Liver (tissue), 9 donors: ENCODE results near the gene ARHGEF10L. TPM values are rescaled to one million over a fixed set of nuclear protein-coding genes. Genes with fewer than 3 reads are reported as not detected.
A peak's percentile ranks its signal among the peaks of the same experiment; 100 is the strongest.
"Not testable (repeated sequence)": the region's sequence is repeated elsewhere in the genome, so short reads cannot be mapped to it uniquely, and the experiment has no call there.

Experiments used
- DNase-seq: peaks from one replicate; pipeline ENCODE4 v3.0.0-alpha.2; 2017; ENCODE audit warnings: low spot score
- H3K27ac ChIP-seq, 2 donors: one replicate each; pipeline ENCODE4 v1.7.0; 2013; ENCODE audit warnings: inconsistent platforms in 2 of 2, low read length in 2 of 2, control low read depth in 1 of 2, low read depth in 1 of 2, mild to moderate bottlenecking in 1 of 2
- H3K27me3 ChIP-seq, 4 donors: one replicate each; pipeline versions ENCODE4 v1.6.1 to v1.7.0; 2013; ENCODE audit warnings: low read length in 3 of 4, inconsistent platforms in 1 of 4, mild to moderate bottlenecking in 1 of 4, moderate library complexity in 1 of 4; ENCODE audit not compliant: control insufficient read depth in 4 of 4, insufficient read depth in 4 of 4
- H3K36me3 ChIP-seq, 4 donors: one replicate each; pipeline versions ENCODE4 v1.6.1 to v1.7.0; 2013; ENCODE audit warnings: low read length in 3 of 4, mild to moderate bottlenecking in 3 of 4, low read depth in 1 of 4, moderate library complexity in 1 of 4; ENCODE audit not compliant: control insufficient read depth in 4 of 4, insufficient read depth in 3 of 4
- H3K4me1 ChIP-seq, 4 donors: one replicate each; pipeline versions ENCODE4 v1.6.1 to v1.7.0; 2013; ENCODE audit warnings: low read length in 3 of 4, mild to moderate bottlenecking in 3 of 4, moderate library complexity in 1 of 4; ENCODE audit not compliant: control insufficient read depth in 4 of 4, insufficient read depth in 4 of 4
- H3K4me3 ChIP-seq, 3 donors: one replicate each; pipeline versions ENCODE4 v1.6.1 to v1.7.0; 2013; ENCODE audit warnings: low read length in 3 of 3, control low read depth in 1 of 3, low read depth in 1 of 3, mild to moderate bottlenecking in 1 of 3
- H3K9ac ChIP-seq, 2 donors: one replicate each; pipeline ENCODE4 v1.7.0; 2013; ENCODE audit warnings: low read length in 2 of 2, mild to moderate bottlenecking in 2 of 2, moderate library complexity in 2 of 2, control low read depth in 1 of 2, low read depth in 1 of 2
- H3K9me3 ChIP-seq, 4 donors: one replicate each; pipeline versions ENCODE4 v1.6.1 to v1.7.0; 2013; ENCODE audit warnings: low read length in 3 of 4; ENCODE audit not compliant: control insufficient read depth in 4 of 4
- EGR1 ChIP-seq, 2 donors: IDR thresholded peaks; 2 replicates each; pipeline ENCODE4 v1.6.1; 2016 to 2018; ENCODE audit warnings: antibody characterized with exemption in 2 of 2, low read depth in 2 of 2
- FOXA2 ChIP-seq: IDR thresholded peaks from 2 replicates; pipeline ENCODE4 v1.6.1; 2016; ENCODE audit warnings: antibody characterized with exemption
- HNF4A ChIP-seq, 2 donors: conservative IDR thresholded peaks; 2 replicates each; pipeline ENCODE4 v1.6.1; 2016; ENCODE audit warnings: antibody characterized with exemption in 2 of 2, mild to moderate bottlenecking in 2 of 2
- HNF4G ChIP-seq: IDR thresholded peaks from 2 replicates; pipeline ENCODE4 v1.6.1; 2016; ENCODE audit warnings: antibody characterized with exemption
- JUND ChIP-seq, 2 donors: IDR thresholded peaks; 2 replicates each; pipeline ENCODE4 v1.6.1; 2016; ENCODE audit warnings: antibody characterized with exemption in 2 of 2
- NR2F2 ChIP-seq: IDR thresholded peaks from 2 replicates; pipeline ENCODE4 v1.6.1; 2016; ENCODE audit warnings: antibody characterized with exemption
- RAD21 ChIP-seq, 2 donors: IDR thresholded peaks; 2 replicates each; pipeline ENCODE4 v1.6.1; 2016; ENCODE audit warnings: antibody characterized with exemption in 2 of 2, mild to moderate bottlenecking in 2 of 2
- RXRA ChIP-seq, 2 donors: IDR thresholded peaks; 2 replicates each; pipeline ENCODE4 v1.6.1; 2017 to 2018; ENCODE audit warnings: antibody characterized with exemption in 2 of 2, mild to moderate bottlenecking in 1 of 2
- SP1 ChIP-seq: IDR thresholded peaks from 2 replicates; pipeline ENCODE4 v1.6.1; 2018; ENCODE audit warnings: antibody characterized with exemption, mild to moderate bottlenecking
- TAF1 ChIP-seq: conservative IDR thresholded peaks from 2 replicates; pipeline ENCODE4 v1.6.1; 2016; ENCODE audit warnings: antibody characterized with exemption, mild to moderate bottlenecking
- YY1 ChIP-seq: IDR thresholded peaks from 2 replicates; pipeline ENCODE4 v1.6.1; 2016; ENCODE audit warnings: antibody characterized with exemption, mild to moderate bottlenecking
- WGBS: extraction: QIAGEN DNeasy Blood & Tissue Kit; methylation state at CpG from one replicate; pipeline ENCODE4 v1.1.7; 2013; 5-methylcytosine and 5-hydroxymethylcytosine counted together
- polyA plus RNA-seq, 2 donors: library from polyadenylated mRNA; stranded (reverse) in 1 of 2; unstranded in 1 of 2; fragments of 200-250 nt in 1 of 2; fragments of >200 nt in 1 of 2; fragmentation: Nextera tagmentation in 1 of 2; extraction: Ambion mirVana in 1 of 2; gene quantifications; one replicate each; pipeline versions ENCODE4 v1.2.1 to v1.2.3, GENCODE V29; 2013 to 2015
- total RNA-seq, 2 donors: library from RNA; depleted of rRNA; stranded (reverse); fragments of >200 nt; gene quantifications; one replicate each; pipeline ENCODE4 v1.2.3, GENCODE V29; 2014
- TF ChIP-seq, protein P1 (sequence below): IDR thresholded peaks from 2 replicates; pipeline ENCODE4 v1.6.1; 2016; ENCODE audit warnings: antibody characterized with exemption
- TF ChIP-seq, protein P2 (sequence below): IDR thresholded peaks from 2 replicates; pipeline ENCODE4 v1.6.1; 2016; ENCODE audit warnings: antibody characterized with exemption
- TF ChIP-seq, protein P3 (sequence below): IDR thresholded peaks from 2 replicates; pipeline ENCODE4 v1.6.1; 2016; ENCODE audit warnings: antibody characterized with exemption
- donor health status: healthy.
- donor health status: healthy.
- donor health status: healthy.
- donor health status: healthy.
- donor health status: healthy.

ARHGEF10L gene, protein sequence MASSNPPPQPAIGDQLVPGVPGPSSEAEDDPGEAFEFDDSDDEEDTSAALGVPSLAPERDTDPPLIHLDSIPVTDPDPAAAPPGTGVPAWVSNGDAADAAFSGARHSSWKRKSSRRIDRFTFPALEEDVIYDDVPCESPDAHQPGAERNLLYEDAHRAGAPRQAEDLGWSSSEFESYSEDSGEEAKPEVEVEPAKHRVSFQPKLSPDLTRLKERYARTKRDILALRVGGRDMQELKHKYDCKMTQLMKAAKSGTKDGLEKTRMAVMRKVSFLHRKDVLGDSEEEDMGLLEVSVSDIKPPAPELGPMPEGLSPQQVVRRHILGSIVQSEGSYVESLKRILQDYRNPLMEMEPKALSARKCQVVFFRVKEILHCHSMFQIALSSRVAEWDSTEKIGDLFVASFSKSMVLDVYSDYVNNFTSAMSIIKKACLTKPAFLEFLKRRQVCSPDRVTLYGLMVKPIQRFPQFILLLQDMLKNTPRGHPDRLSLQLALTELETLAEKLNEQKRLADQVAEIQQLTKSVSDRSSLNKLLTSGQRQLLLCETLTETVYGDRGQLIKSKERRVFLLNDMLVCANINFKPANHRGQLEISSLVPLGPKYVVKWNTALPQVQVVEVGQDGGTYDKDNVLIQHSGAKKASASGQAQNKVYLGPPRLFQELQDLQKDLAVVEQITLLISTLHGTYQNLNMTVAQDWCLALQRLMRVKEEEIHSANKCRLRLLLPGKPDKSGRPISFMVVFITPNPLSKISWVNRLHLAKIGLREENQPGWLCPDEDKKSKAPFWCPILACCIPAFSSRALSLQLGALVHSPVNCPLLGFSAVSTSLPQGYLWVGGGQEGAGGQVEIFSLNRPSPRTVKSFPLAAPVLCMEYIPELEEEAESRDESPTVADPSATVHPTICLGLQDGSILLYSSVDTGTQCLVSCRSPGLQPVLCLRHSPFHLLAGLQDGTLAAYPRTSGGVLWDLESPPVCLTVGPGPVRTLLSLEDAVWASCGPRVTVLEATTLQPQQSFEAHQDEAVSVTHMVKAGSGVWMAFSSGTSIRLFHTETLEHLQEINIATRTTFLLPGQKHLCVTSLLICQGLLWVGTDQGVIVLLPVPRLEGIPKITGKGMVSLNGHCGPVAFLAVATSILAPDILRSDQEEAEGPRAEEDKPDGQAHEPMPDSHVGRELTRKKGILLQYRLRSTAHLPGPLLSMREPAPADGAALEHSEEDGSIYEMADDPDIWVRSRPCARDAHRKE (N-terminal part only)
- total RNA-seq (100 to 1,000 TPM in 1 of 2 donors, 10 to 100 TPM in 1; 26.3 to 169 TPM), polyA plus RNA-seq (10 to 100 TPM; 54.0 to 60.9 TPM)

DNA sequence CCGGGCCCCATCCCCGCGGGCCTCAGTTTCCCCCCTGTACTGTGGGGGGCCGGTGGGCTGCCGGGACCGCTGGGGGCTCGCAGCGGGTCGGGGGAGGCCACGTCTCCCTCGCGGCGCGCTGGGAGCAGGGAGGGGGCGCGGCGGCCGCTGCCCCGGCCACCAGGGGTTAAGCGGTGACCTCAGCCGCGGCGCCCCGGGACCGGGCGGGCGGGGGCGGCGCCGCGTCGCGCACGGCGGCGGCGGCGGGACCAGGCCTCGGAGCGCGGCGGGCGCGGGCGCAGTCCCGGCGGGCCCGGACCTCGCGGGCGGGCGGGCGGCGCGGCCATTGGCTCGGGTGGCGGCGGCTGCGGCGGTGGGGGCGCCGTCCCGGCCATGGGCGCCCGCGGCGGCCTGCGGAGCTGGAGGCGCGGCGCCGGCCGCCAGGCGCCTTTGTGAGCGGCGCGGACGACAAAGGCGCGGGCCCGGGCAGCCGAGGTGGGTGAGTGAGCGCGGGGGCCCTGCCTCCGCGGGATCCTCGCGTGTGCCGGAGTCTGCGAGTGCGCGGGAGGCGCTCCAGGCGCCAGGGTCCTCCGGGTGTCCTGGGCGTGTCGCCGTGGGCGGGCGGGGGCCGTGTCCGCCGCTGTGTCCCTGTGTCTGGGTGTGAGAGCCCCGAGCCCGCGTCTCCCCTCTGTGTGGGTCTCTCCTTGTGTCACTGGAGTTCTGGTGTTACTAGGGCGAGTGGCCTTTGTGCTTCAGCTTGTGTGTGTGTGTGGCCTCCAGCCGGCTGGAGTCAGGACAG, at the start of gene ARHGEF10L:
ARHGEF10L (plus strand) TSS at position 222 of the 778 bp plus-strand sequence. CDS start 40,898 bp downstream, outside the sequence.
- Histone ChIP-seq H3K27me3 (no peaks in the 10 kb centered on the region), H3K9me3 (no peaks in the 10 kb centered on the region), H3K36me3 (no peaks in the 10 kb centered on the region), H3K4me3 (peak within 1 kb of the TSS; percentile 73 to 94 (median 85)), H3K27ac (peak within 1 kb of the TSS; percentile 87 to 90), H3K9ac (peak within 1 kb of the TSS; percentile 50 to 77), H3K4me1 (peaks cover 6 to 27% (median 15%) of the 10 kb centered on the region in 4 donors)
- DNase-seq, result no peak
- whole genome bisulfite sequencing, result under 1% methylated on average over 108 of the region's 108 CpGs
- TF ChIP-seq EGR1 (IDR thresholded peaks at IDR 0.05; ENCODE audit: low read depth in 2 of 2), result no peak
- TF ChIP-seq HNF4G, result no peak
- TF ChIP-seq HNF4A (conservative IDR thresholded peaks at IDR 0.05), result no peak
- TF ChIP-seq FOXA2, result no peak
- TF ChIP-seq RXRA (IDR thresholded peaks at IDR 0.05), result no peak
- TF ChIP-seq, protein P1, sequence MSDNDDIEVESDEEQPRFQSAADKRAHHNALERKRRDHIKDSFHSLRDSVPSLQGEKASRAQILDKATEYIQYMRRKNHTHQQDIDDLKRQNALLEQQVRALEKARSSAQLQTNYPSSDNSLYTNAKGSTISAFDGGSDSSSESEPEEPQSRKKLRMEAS, result no peak
- TF ChIP-seq, protein P2, sequence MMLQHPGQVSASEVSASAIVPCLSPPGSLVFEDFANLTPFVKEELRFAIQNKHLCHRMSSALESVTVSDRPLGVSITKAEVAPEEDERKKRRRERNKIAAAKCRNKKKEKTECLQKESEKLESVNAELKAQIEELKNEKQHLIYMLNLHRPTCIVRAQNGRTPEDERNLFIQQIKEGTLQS, result no peak
- TF ChIP-seq NR2F2, result no peak
- TF ChIP-seq TAF1, result no peak
- TF ChIP-seq SP1, result no peak
- no peak for TF ChIP-seq RAD21 (IDR thresholded peaks at IDR 0.05)
- no peak for TF ChIP-seq JUND (IDR thresholded peaks at IDR 0.05)

DNA sequence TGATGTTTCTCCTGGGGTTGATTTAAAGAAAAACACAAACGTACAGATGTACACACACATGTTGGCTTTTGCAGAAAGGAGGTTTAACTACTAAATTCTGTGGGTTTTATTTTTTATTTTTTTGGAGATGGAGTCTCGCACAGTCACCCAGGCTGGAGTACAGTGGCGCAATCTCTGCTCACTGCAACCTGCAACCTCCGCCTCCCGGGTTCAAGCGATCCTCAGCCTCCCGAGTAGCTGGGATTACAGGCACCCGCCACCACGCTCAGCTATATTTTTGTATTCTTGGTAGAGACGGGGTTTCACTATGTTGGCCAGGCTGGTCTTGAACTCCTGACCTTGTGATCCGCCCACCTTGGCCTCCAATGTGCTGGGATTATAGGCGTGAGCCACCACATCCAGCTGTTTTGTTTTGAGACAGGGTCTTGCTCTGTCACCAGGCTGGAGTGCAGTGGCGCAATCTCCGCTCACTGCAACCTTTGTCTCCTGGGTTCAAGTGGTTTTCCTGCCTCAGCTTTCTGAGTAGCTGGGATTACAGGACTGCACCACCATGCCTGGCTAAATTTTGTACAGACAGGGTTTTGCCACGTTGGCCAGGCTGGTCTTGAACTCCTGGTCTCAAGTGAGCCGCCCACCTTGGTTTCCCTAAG, 49.6 kb upstream of the ARHGEF10L start:
- H3K27me3 ChIP-seq, H3K36me3 ChIP-seq, H3K9me3 ChIP-seq, H3K4me3 ChIP-seq, DNase-seq: not testable (repeated sequence)
- peak; percentile 18 for TF ChIP-seq HNF4G
- TF ChIP-seq RXRA (IDR thresholded peaks at IDR 0.05), result peak in 1 of 2 donors; percentile 23
- peak; percentile 71 to 80 for TF ChIP-seq HNF4A (conservative IDR thresholded peaks at IDR 0.05)
- TF ChIP-seq, protein P3, sequence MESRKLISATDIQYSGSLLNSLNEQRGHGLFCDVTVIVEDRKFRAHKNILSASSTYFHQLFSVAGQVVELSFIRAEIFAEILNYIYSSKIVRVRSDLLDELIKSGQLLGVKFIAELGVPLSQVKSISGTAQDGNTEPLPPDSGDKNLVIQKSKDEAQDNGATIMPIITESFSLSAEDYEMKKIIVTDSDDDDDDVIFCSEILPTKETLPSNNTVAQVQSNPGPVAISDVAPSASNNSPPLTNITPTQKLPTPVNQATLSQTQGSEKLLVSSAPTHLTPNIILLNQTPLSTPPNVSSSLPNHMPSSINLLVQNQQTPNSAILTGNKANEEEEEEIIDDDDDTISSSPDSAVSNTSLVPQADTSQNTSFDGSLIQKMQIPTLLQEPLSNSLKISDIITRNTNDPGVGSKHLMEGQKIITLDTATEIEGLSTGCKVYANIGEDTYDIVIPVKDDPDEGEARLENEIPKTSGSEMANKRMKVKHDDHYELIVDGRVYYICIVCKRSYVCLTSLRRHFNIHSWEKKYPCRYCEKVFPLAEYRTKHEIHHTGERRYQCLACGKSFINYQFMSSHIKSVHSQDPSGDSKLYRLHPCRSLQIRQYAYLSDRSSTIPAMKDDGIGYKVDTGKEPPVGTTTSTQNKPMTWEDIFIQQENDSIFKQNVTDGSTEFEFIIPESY, result peak; percentile 13
- peak; percentile 22 for TF ChIP-seq YY1
- peak; percentile 18 for TF ChIP-seq SP1
- H3K27ac ChIP-seq, result peak overlapping the region; percentile 88 to 98
- peak overlapping the region in 1 of 2 donors; percentile 42 for H3K9ac ChIP-seq
- WGBS, result 47% methylated on average over 16 of the region's 16 CpGs
- peaks cover 0 to 10% (median 6%) of the 10 kb centered on the region in 4 donors for H3K4me1 ChIP-seq

DNA sequence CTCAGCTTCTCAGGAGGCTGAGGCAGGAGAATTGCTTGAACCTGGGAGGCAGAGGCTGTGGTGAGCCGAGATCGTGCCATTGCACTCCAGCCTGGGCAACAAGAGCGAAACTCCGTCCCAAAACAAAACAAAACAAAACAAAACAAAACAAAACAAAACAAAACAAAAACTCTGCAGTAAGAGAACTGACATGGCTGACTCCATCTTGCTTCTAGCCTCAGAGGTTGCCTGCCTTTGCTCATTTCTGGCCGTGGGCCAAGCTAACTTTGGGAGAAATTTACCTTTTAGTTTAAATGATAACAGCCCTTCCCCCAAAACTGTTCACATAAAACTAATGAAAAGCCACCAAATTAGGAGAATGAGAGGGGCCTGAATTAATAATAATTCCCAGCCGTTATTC, 48.8 kb upstream of the ARHGEF10L start:
- H3K36me3 ChIP-seq, H3K9me3 ChIP-seq, H3K4me3 ChIP-seq, DNase-seq, H3K27me3 ChIP-seq, H3K9ac ChIP-seq: not testable (repeated sequence)
- peak overlapping the region in 1 of 2 donors; percentile 88 for H3K27ac ChIP-seq
- 80% methylated on average over 6 of the region's 6 CpGs for WGBS
- H3K4me1 ChIP-seq, result peaks cover 0 to 10% (median 6%) of the 10 kb centered on the region in 4 donors
